ENCODE results near the gene NRXN3.
A peak's percentile ranks its signal among the peaks of the same experiment; 100 is the strongest.

NRXN3 gene

GRCh38 chr14:78175412-78175811 is 5.2 kb downstream of the NRXN3 start:
- DNase-seq = no peak

- no peak for DNase-seq
Measured at GRCh38 chr14:78178071-78178470, 7.9 kb downstream of the NRXN3 start.

GRCh38 chr14:78178971-78179370 is 8.8 kb downstream of the NRXN3 start:
- no peak for DNase-seq

GRCh38 chr14:78181270-78181669 is 11.1 kb downstream of the NRXN3 start:
- no peak for DNase-seq

GRCh38 chr14:78182722-78183121 is 12.5 kb downstream of the NRXN3 start:
- DNase-seq = no peak

- DNase-seq = no peak
Measured at GRCh38 chr14:78184157-78184556, 14.0 kb downstream of the NRXN3 start.

- DNase-seq = no peak
Measured at GRCh38 chr14:78186277-78186676, 16.1 kb downstream of the NRXN3 start.

- no peak for DNase-seq
Measured at GRCh38 chr14:78188882-78189281, 18.7 kb downstream of the NRXN3 start.

- DNase-seq = no peak
Measured at GRCh38 chr14:78195431-78195830, 25.3 kb downstream of the NRXN3 start.

- no peak for DNase-seq
Measured at GRCh38 chr14:78196323-78196722, 26.1 kb downstream of the NRXN3 start.

GRCh38 chr14:78197051-78197450 is 26.9 kb downstream of the NRXN3 start:
- no peak for DNase-seq

- DNase-seq = peak in 1 of 3 donors; percentile 14
Measured at GRCh38 chr14:78202163-78202562, 32.0 kb downstream of the NRXN3 start.

GRCh38 chr14:78202976-78203375 is 32.8 kb downstream of the NRXN3 start:
- no peak for DNase-seq

GRCh38 chr14:78207414-78207813 is 37.2 kb downstream of the NRXN3 start:
- no peak for DNase-seq

GRCh38 chr14:78220273-78220672 is 50.1 kb downstream of the NRXN3 start:
- DNase-seq = no peak

GRCh38 chr14:78222746-78223145 is 52.6 kb downstream of the NRXN3 start:
- no peak for DNase-seq

- DNase-seq = no peak
Measured at GRCh38 chr14:78227248-78228077, 57.3 kb downstream of the NRXN3 start.

- DNase-seq = no peak
Measured at GRCh38 chr14:78228702-78229327, 58.6 kb downstream of the NRXN3 start.

- DNase-seq = no peak
Measured at GRCh38 chr14:78232231-78233000, 62.2 kb downstream of the NRXN3 start.

- no peak for DNase-seq
Measured at GRCh38 chr14:78238141-78238540, 68.0 kb downstream of the NRXN3 start.

- no peak for DNase-seq
Measured at GRCh38 chr14:78240567-78240966, 70.4 kb downstream of the NRXN3 start.

GRCh38 chr14:78242086-78242485 is 71.9 kb downstream of the NRXN3 start:
- DNase-seq = no peak

- no peak for DNase-seq
Measured at GRCh38 chr14:78243187-78243586, 73.0 kb downstream of the NRXN3 start.

- DNase-seq = no peak
Measured at GRCh38 chr14:78245238-78245637, 75.1 kb downstream of the NRXN3 start.

All from suppressor macrophage treated with lipopolysaccharide for 1 hour (primary cell).